Prostate gland (tissue), 2 donors: ENCODE data around the gene MED17. TPM values are rescaled to one million over a fixed set of nuclear protein-coding genes. Genes with fewer than 3 reads are reported as not detected.

Experiments used
- DNase-seq: peaks from one replicate; pipeline ENCODE4 v3.0.0-alpha.2; 2019; ENCODE audit warnings: low spot score
- H3K27ac ChIP-seq, 2 donors: fragments of 200-600 bp; sonication (generic); 2 replicates each; pipeline ENCODE4 v1.5.1; 2017 to 2019
- H3K27me3 ChIP-seq: fragments of 200-600 bp; sonication (generic); replicated peaks from 2 replicates; pipeline ENCODE4 v1.5.1; 2019; ENCODE audit not compliant: insufficient read depth
- H3K36me3 ChIP-seq, 2 donors: fragments of 200-600 bp; sonication (generic); 1 replicate in 1 of 2; 2 replicates in 1 of 2; pipeline versions ENCODE4 v1.5.1 to v1.8.1; 2017 to 2019
- H3K4me1 ChIP-seq: fragments of 200-600 bp; sonication (generic); replicated peaks from 2 replicates; pipeline ENCODE4 v1.5.1; 2019
- H3K4me3 ChIP-seq, 2 donors: fragments of 200-600 bp; sonication (generic); 2 replicates each; pipeline ENCODE4 v1.5.1; 2017 to 2019
- H3K9me3 ChIP-seq: fragments of 200-600 bp; sonication (generic); 2 replicates; pipeline ENCODE4 v1.5.1; 2017
- POLR2A ChIP-seq: fragments of 450-650 bp; IDR thresholded peaks from one replicate; pipeline ENCODE4 v1.6.1; 2016; ENCODE audit warnings: antibody characterized with exemption, mild to moderate bottlenecking
- POLR2AphosphoS5 ChIP-seq: sonication (generic); formaldehyde crosslinking; IDR thresholded peaks from one replicate; pipeline ENCODE4 v1.6.1; 2017; ENCODE audit warnings: antibody characterized with exemption
- WGBS: methylation state at CpG from one replicate; pipeline ENCODE4 v1.1.5; 2018; 5-methylcytosine and 5-hydroxymethylcytosine counted together
- intact Hi-C: fragments of 100-400 bp; cut with DNase I; formaldehyde crosslinking; loops from one replicate; pipeline ENCODE4 v1.14.2; 2022
- total RNA-seq, 2 donors: library from RNA; depleted of rRNA; stranded (reverse); fragments of >200 nt; gene quantifications; one replicate each; pipeline ENCODE4 v1.1.0, GENCODE V29; 2016
- TF ChIP-seq, protein P1 (sequence below), 4 experiments: fragments of 200-600 bp in 2 of 4; fragments of 450-650 bp in 2 of 4; sonication (generic) in 2 of 4; IDR thresholded peaks; 1 replicate in 3 of 4; 2 replicates in 1 of 4; pipeline ENCODE4 v1.5.1; 2016 to 2019; ENCODE audit warnings: antibody characterized with exemption in 4 of 4, mild to moderate bottlenecking in 2 of 4, moderate library complexity in 2 of 4

The MED17 gene
- total RNA-seq, 2 donors from 2014 or later = 22.4 to 31.4 TPM

DNA sequence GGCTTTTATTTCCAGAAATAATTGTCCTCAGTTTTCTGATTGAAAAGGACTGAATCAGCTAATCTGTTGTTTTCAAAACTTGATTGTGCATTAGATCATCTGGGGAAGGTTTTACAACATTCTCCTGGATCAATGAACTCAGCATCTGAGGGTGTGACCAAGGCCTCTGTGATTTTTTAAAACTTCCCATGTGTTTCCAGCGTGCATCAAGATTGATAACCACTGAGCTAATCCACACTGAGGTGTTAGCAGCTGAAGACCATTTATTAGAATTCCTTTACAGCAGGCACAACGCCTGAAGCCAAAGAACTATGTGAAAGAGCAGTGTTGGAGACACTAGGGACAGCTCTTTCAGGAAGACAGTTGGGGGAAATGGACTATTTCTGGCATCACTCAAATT lies 56.1 kb downstream of the MED17 start:
- intact Hi-C loops = no loop called here
- H3K27ac ChIP-seq = no peak overlapping the region
- DNase-seq = no peak
- H3K4me1 ChIP-seq = no peaks in the 10 kb centered on the region
- no peaks in the 10 kb centered on the region for H3K36me3 ChIP-seq
- 55% methylated on average over 2 of the region's 2 CpGs for WGBS
- H3K4me3 ChIP-seq = no peak overlapping the region
- TF ChIP-seq POLR2AphosphoS5 (no peak), POLR2A (no peak)
- TF ChIP-seq, protein P1, sequence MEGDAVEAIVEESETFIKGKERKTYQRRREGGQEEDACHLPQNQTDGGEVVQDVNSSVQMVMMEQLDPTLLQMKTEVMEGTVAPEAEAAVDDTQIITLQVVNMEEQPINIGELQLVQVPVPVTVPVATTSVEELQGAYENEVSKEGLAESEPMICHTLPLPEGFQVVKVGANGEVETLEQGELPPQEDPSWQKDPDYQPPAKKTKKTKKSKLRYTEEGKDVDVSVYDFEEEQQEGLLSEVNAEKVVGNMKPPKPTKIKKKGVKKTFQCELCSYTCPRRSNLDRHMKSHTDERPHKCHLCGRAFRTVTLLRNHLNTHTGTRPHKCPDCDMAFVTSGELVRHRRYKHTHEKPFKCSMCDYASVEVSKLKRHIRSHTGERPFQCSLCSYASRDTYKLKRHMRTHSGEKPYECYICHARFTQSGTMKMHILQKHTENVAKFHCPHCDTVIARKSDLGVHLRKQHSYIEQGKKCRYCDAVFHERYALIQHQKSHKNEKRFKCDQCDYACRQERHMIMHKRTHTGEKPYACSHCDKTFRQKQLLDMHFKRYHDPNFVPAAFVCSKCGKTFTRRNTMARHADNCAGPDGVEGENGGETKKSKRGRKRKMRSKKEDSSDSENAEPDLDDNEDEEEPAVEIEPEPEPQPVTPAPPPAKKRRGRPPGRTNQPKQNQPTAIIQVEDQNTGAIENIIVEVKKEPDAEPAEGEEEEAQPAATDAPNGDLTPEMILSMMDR (IDR thresholded peaks at IDR 0.05) = no peak
- no peaks in the 10 kb centered on the region for H3K27me3 ChIP-seq
- no peaks in the 10 kb centered on the region for H3K9me3 ChIP-seq

DNA sequence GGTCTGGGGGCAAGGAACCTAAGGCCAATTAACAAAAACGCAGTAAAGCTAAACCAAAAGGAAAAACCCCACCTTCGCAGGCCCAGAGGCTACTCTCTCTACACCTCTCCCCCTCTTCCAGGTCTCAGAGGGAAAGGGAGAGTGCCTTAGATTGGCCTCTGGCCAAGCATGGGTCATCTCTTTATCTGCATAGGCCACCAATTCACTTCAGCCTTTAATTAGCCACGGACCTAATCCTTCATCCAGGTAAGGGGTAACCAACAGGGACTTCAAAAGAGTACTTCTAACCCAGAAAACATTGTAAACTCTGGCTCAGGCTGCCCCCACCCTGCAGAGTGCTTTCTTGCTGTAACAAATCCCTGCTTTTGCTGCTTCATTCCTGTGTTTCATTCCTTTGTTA lies 56.9 kb downstream of the MED17 start:
- TF ChIP-seq POLR2A (no peak), POLR2AphosphoS5 (no peak)
- TF ChIP-seq, protein P1 (IDR thresholded peaks at IDR 0.05) = no peak
- intact Hi-C loops = no loop called here
- H3K4me1 ChIP-seq = no peaks in the 10 kb centered on the region

DNA sequence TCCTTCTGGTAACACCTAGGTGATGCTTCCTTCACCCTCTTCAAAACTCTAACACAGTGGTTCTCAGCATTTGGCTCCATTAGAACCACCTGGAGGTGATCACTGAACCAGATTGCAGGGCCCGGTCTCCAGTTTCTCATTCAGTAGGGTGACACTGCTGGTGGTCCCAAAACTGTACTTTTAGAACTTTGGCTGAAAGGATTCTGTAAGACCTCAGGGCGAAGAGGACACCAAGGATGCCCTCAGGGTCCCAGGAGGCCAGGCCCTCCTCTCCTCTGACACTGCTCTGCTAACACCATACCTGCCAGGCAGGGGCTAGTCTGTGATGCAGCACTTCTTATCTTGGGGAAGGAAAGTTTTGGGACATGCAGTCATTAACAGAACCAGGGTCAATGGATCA lies 57.4 kb downstream of the MED17 start:
- Histone ChIP-seq H3K4me1 (no peaks in the 10 kb centered on the region), H3K9me3 (no peaks in the 10 kb centered on the region), H3K4me3 (no peak overlapping the region), H3K27ac (no peak overlapping the region), H3K27me3 (no peaks in the 10 kb centered on the region), H3K36me3 (no peaks in the 10 kb centered on the region)
- intact Hi-C loops = no loop called here
- TF ChIP-seq POLR2A = no peak
- TF ChIP-seq, protein P1 (IDR thresholded peaks at IDR 0.05) = no peak
- no peak for DNase-seq
- 73% methylated on average over 2 of the region's 2 CpGs for WGBS

More for the DNA sequence above, 56.9 kb downstream of the MED17 start:
- no peak for DNase-seq
- H3K27ac ChIP-seq = no peak overlapping the region
- H3K9me3 ChIP-seq = no peaks in the 10 kb centered on the region
- H3K36me3 ChIP-seq = no peaks in the 10 kb centered on the region
- 52% methylated on average over 3 of the region's 3 CpGs for WGBS
- no peak overlapping the region for H3K4me3 ChIP-seq
- H3K27me3 ChIP-seq = no peaks in the 10 kb centered on the region

DNA sequence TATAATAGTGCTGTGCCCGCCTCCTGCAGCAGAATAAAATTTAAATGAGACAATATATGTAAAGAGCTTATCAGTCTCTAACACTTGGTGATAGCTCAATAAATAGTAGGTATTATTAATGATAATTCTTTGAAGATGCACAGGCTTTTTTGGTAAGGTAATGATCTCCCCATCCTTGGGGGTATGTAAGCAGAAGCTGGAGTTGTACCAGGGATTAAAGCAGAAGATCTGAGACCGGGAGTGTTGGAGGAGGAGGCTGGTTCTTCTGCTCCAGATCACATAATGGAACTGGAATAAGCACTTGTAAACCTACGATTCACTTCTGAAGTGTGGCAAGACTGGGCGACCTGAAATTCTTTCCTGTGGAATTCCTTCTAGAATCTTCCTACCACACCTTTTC lies 58.0 kb downstream of the MED17 start:
- H3K4me3 ChIP-seq = no peak overlapping the region
- no peak overlapping the region for H3K27ac ChIP-seq
- TF ChIP-seq, protein P1 (IDR thresholded peaks at IDR 0.05) = no peak
- no peak for TF ChIP-seq POLR2AphosphoS5
- TF ChIP-seq POLR2A = no peak
- no peaks in the 10 kb centered on the region for H3K4me1 ChIP-seq
- H3K36me3 ChIP-seq = no peaks in the 10 kb centered on the region
- no peaks in the 10 kb centered on the region for H3K27me3 ChIP-seq
- intact Hi-C loops = no loop called here
- no peaks in the 10 kb centered on the region for H3K9me3 ChIP-seq
- DNase-seq = no peak
- 86% methylated on average over 4 of the region's 4 CpGs for WGBS

DNA sequence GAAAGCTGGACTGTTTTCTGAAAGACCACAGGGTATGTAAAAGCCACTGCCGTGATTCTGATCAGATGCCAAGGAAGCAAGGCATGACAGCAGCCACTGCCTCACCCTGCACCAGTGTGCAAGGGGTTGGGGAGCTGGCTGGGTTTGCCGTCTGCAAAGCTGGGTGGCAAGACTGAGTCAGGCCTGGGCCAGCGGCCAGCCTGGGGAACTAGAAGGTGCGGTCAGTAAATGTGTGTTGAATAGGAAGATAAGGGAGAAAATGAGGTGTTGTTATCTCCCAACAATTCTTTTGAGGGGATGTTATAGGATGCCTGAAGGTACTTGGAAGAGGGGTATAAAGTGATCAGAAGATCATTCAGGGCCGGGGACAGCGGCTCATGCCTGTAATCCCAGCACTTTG lies 58.4 kb downstream of the MED17 start:
- Histone ChIP-seq H3K4me3 (no peak overlapping the region), H3K36me3 (no peaks in the 10 kb centered on the region), H3K27me3 (no peaks in the 10 kb centered on the region), H3K9me3 (no peaks in the 10 kb centered on the region), H3K27ac (no peak overlapping the region), H3K4me1 (no peaks in the 10 kb centered on the region)
- DNase-seq = no peak
- intact Hi-C loops = no loop called here
- WGBS = 65% methylated on average over 6 of the region's 6 CpGs
- TF ChIP-seq, protein P1 (IDR thresholded peaks at IDR 0.05) = no peak
- TF ChIP-seq POLR2A (no peak), POLR2AphosphoS5 (no peak)
